Left renal cortex interstitium (tissue), 4 donors: ENCODE measurements around the gene UBTD1. TPM values are rescaled to one million over a fixed set of nuclear protein-coding genes. Genes with fewer than 3 reads are reported as not detected.
A peak's percentile ranks its signal among the peaks of the same experiment; 100 is the strongest.

Experiments
- DNase-seq, 4 donors: peaks; one replicate each; pipeline ENCODE4 v3.0.0-alpha.2; 2013; ENCODE audit warnings: low read depth in 4 of 4, low spot score in 2 of 4, missing footprints in 1 of 4
- polyA plus RNA-seq, 4 donors: library from polyadenylated mRNA; unstranded; fragments of 120-200 nt; gene quantifications; one replicate each; pipeline ENCODE4 v1.2.1, GENCODE V29; 2013; ENCODE audit not compliant: insufficient read length in 4 of 4

Gene UBTD1
- polyA plus RNA-seq, 4 donors = 8.1 to 14.4 (median 11.0) TPM

GRCh38 chr10:97578171-97578844 lies 79.6 kb downstream of the UBTD1 start:
- DNase-seq = no peak

DNA sequence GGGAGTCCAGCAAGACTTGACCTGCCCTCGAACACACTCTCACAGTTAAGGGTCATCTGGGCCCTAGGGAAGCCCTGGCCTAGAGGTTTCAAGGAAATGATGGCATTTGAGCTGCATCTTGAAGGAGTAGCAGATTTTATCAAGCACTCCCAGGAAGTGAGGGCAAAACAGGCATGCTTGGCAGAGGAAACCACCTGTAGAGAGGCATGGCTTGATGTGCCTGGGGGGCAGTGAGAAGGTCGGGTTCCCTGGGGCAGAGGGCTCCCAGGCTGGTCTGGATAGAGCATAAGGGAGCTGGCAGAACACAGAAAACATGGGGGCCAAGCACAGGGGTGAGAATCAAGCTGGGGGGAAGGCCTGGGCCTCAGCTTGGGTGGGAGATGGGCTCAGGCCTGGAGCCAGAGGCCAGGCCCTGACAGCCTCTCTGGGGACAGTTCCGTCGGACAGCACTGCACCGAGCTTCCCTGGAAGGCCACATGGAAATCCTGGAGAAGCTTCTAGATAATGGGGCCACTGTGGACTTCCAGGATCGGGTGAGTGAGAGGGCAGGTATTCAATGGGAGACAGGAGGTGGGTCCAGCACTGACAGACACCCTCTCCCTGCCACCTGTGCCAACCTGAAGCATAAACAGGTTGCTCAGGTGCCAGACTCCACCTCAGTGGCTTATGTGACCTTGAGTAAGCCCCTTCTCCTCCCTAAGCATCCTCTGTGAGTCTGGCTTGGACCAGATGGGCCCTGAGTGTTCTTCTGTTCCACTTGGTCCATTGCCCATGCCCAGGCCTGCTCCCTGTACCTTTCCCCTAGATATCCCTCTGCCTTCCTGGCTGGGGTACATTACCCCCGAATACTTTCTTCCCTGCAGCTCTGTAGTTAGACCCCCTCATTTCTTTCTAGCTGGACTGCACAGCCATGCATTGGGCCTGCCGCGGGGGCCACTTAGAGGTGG lies 82.0 kb downstream of the UBTD1 start:
- DNase-seq = no peak

DNA sequence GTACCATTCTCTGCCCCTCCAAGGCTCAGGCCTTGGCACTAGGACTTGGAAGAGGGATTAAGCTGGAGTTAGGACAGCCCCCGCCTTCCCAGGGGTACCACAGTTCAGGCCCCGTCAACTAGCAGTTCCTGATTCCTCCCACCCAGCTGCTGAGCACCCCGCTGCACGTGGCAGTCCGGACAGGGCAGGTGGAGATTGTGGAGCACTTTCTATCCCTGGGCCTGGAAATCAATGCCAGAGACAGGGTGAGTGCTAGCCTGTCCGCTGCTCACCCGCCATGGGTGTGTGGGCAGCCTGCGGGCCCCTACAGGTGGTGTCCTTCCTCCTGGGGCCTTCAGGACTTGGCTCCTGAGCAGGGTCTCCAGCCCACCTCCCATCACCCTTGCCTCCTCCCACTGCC lies 83.4 kb downstream of the UBTD1 start:
- no peak for DNase-seq

- DNase-seq = no peak
Observed at GRCh38 chr10:97583476-97583875, 84.8 kb downstream of the UBTD1 start.

- peak in 2 of 4 donors; percentile 26 to 39 for DNase-seq
Observed at GRCh38 chr10:97584060-97584797, 85.5 kb downstream of the UBTD1 start, which contains the start of gene HOGA1. Gene HOGA1, plus strand, starts transcription at chr10:97584389. Its CDS starts 315 bp downstream, at chr10:97584704.

GRCh38 chr10:97584798-97585438 lies 86.2 kb downstream of the UBTD1 start:
- DNase-seq = no peak

DNA sequence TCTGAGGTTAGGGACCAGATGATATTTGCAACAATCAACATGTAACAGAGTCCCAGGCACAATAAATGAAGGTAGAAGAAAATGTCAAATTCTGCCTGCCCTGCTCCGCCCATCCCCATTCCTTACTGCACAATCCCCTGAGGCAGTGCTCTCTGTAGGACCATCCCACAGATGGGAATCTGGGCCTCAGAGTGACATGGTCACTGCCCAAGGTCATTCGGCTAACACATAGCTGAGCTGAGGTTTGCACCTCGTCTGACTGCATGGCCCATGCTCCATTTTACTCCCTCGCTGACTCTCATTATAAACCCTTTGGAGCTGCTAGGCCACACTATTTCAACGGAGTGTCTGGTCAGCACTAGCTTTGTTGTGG lies 86.7 kb downstream of the UBTD1 start:
- DNase-seq = no peak

DNA sequence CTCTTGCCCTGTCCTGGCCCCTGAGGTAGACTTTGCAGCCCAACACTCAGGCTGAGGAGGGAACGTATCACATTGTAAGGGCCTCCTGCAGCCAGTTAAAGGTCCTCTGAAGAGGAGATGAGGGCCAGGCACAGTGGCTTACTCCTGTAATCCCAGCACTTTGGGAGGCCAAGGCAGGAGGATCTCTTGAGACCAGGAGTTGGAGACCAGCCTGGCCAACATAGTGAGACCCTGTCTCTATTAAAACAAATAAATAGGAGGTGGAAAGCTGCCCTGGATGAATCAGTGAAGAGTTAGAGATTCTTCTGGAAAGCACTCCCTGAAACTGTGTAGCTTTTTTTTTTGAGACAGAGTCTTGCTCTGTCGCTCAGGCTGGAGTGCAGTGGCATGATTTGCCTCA lies 88.5 kb downstream of the UBTD1 start:
- DNase-seq = no peak

DNA sequence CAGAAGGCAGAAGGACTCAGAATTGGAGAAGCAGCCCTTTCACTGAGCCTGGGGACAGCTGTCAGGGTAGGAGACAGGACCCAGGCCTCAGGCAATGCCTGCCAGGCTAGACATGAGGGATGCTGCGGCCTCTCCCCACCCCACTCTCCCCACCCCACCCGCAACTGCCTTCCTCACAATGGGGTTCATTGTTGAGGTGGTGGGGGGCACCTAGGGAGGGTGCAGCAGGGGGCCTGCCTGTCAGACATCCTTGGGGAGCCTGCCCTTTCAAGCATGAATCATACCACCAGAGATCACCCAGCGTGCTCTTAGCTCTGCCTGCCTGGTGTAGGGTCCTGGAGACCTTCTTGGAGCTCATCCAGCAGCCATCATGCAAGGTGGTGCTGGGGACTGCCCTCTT lies 90.8 kb downstream of the UBTD1 start, which contains the start of gene C10orf62:
TSS of gene C10orf62 (plus strand) at position 243 of the 400 bp plus-strand sequence. CDS start 177 bp downstream, outside the sequence.
- DNase-seq = no peak

DNA sequence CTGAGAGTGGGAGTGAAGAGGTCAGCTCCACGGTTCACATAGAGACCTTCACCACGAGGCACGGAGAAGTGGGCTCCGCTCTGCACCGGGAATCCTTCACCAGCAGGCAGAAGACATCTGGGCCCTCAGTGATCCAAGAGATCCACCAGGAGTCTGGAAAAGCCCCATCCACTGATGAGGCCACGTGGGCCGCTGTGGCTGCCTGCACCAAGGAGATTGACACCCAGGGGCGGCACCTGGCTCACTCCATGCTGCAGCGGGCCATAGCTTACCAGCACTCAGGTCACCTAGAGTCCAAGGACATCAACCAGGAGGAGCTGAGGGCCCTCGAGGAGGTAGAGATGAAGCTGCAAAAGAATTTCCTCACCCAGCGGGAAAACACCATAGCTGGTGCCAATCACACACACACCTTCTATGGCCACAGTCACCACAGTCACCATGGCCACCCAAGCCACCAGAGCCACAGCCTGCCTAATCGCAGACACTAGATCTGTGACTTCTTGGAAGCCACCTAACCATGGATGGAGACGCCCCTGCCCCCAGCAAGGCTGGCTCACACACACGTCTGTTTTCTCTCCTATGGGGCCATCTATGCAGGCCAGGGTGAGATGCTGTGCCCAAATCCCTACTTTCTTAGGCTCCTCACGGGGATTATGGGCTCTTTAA lies 91.5 kb downstream of the UBTD1 start:
- DNase-seq = no peak

DNA sequence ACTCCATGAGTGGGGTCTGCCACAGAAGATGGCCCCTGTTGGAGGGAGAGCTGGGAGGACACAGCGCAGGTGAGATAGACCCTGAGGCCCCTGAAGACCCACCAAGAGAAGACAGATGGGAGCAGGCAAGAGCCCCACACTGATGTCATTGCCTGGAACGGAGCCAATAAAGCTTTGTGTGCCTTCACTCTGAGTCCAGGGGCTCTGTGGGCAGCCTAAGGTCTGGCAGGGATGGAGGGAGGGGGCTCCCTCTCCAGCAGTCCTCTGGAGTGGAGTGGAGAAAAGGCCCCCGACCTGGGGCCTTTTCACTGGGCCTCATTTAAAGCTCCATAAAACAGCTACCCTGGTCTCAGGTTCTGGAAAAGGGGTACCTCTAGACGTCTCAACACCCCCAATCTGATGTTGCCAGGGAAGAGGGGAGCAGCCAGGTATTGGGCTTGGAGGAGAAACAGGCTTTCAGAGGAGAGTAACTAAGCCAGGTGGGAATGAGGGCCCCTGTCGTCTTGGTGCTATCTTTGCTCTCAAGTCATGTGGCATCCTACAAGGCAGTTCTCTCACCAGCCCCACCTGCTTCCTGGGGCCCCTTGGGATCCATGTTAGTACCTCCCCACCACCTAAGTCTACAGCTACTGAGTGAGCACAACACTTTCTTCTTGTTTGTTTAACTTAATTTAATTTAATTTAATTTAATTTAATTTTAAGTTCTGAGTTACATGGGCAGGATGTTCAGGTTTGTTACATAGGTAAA lies 92.2 kb downstream of the UBTD1 start:
- DNase-seq = no peak

- DNase-seq = no peak
Observed at GRCh38 chr10:97593421-97593820, 94.7 kb downstream of the UBTD1 start.

GRCh38 chr10:97596101-97597082 lies 97.7 kb downstream of the UBTD1 start:
- no peak for DNase-seq

GRCh38 chr10:97597778-97598177 lies 99.1 kb downstream of the UBTD1 start:
- no peak for DNase-seq

- DNase-seq = no peak
Observed at GRCh38 chr10:97598407-97599271, 99.9 kb downstream of the UBTD1 start.

DNA sequence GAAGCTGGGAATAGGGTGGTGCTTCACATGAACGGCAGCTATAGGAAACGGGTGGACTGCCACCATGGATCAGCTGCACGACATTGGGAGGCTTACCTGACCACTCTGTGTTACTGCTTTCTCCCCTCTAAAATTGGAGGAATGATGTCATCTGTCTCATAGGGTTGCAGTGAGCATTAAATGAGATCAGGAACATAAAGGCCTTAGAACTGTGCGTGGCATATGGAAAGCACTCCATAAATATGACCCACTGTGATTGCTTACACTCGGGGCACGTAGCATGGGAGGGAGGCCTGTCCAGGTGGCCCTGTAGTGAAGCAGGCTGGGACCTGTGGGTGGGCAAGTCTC lies 100.5 kb downstream of the UBTD1 start:
- DNase-seq = no peak

GRCh38 chr10:97600616-97601015 lies 101.9 kb downstream of the UBTD1 start:
- DNase-seq = no peak
